PC-3 (cell line): ENCODE data around the gene GINS1. TPM values are rescaled to one million over a fixed set of nuclear protein-coding genes. Genes with fewer than 3 reads are reported as not detected.
A peak's percentile ranks its signal among the peaks of the same experiment; 100 is the strongest.

Experiments
- ATAC-seq: fragments of 200-7000 bp; cut with Tn5 transposase; 2 replicates; pipeline ENCODE4 v1.9.1; 2020; ENCODE audit warnings: mild to moderate bottlenecking, moderate library complexity
- BruUV-seq: library from RNA; stranded (reverse); fragments of 400-500 nt; replicated peaks from 2 replicates; lab custom pipeline; 2021; lab: Mats Ljungman, UMichigan
- CTCF ChIA-PET: fragments of 300-600 bp; sonication (Branson Sonifier 250); formaldehyde crosslinking; loops from one replicate; lab custom pipeline; 2022; ENCODE audit warnings: antibody characterized with exemption; lab: Charles Lee
- POLR2A ChIA-PET: fragments of 300-600 bp; sonication (Branson Sonifier 250); formaldehyde crosslinking; loops from one replicate; lab custom pipeline; 2022; ENCODE audit warnings: antibody characterized with exemption; ENCODE audit not compliant: unreplicated experiment; lab: Charles Lee
- DNase-seq: peaks from one replicate; pipeline ENCODE4 v3.0.0-alpha.2; 2015
- H2AFZ ChIP-seq: fragments of 300-600 bp; sonication (generic); 2 replicates; pipeline ENCODE4 v1.6.0; 2016; ENCODE audit warnings: antibody characterized with exemption, low read length
- H3F3A ChIP-seq: fragments of 300-600 bp; sonication (generic); one replicate; pipeline ENCODE4 v1.6.0; 2017; ENCODE audit warnings: antibody characterized with exemption, low read length, control low read depth, mild to moderate bottlenecking; ENCODE audit not compliant: unreplicated experiment
- H3K27ac ChIP-seq: fragments of 300-600 bp; sonication (generic); 2 replicates; pipeline ENCODE4 v1.5.1; 2016; ENCODE audit warnings: mild to moderate bottlenecking, low read length
- H3K27me3 ChIP-seq: fragments of 300-600 bp; sonication (generic); 2 replicates; pipeline ENCODE4 v1.6.1; 2016; ENCODE audit warnings: low read length, mixed read lengths
- H3K36me3 ChIP-seq: fragments of 300-600 bp; sonication (generic); 2 replicates; pipeline ENCODE4 v1.6.1; 2016; ENCODE audit warnings: low read depth, mixed run types, low read length, mixed read lengths
- H3K4me1 ChIP-seq: fragments of 300-600 bp; sonication (generic); 2 replicates; pipeline ENCODE4 v1.5.1; 2016; ENCODE audit warnings: low read length; ENCODE audit not compliant: insufficient read depth
- H3K4me2 ChIP-seq: fragments of 300-600 bp; sonication (generic); 2 replicates; pipeline ENCODE4 v1.6.0; 2016; ENCODE audit warnings: low read length
- H3K4me3 ChIP-seq: fragments of 300-600 bp; sonication (generic); 2 replicates; pipeline ENCODE4 v1.5.1; 2016; ENCODE audit warnings: mild to moderate bottlenecking, low read length, mixed read lengths
- H3K79me2 ChIP-seq: fragments of 300-600 bp; sonication (generic); 2 replicates; pipeline ENCODE4 v1.6.1; 2017; ENCODE audit warnings: low read length, mixed read lengths
- H3K9ac ChIP-seq: fragments of 300-600 bp; sonication (generic); 2 replicates; pipeline ENCODE4 v1.6.0; 2016; ENCODE audit warnings: mild to moderate bottlenecking, low read length
- H3K9me2 ChIP-seq: fragments of 300-600 bp; sonication (generic); replicated peaks from 2 replicates; pipeline ENCODE4 v1.6.1; 2016; ENCODE audit warnings: mixed run types, low read length, mixed read lengths
- H3K9me3 ChIP-seq: fragments of 300-600 bp; sonication (generic); 2 replicates; pipeline ENCODE4 v1.6.1; 2016; ENCODE audit warnings: low read length, mixed read lengths
- H4K20me1 ChIP-seq: fragments of 300-600 bp; sonication (generic); 2 replicates; pipeline ENCODE4 v1.6.1; 2016; ENCODE audit warnings: low read length, mixed read lengths
- EZH2 ChIP-seq: fragments of 300-600 bp; sonication (generic); IDR thresholded peaks from one replicate; pipeline ENCODE4 v1.6.1; 2017; ENCODE audit warnings: antibody characterized with exemption, mild to moderate bottlenecking, low read length; ENCODE audit not compliant: unreplicated experiment
- EZH2phosphoT487 ChIP-seq: fragments of 300-600 bp; sonication (generic); IDR thresholded peaks from 2 replicates; pipeline ENCODE4 v1.6.1; 2018; ENCODE audit warnings: mild to moderate bottlenecking, antibody characterized with exemption, low read length, borderline replicate concordance
- intact Hi-C: fragments of 100-400 bp; cut with micrococcal nuclease; formaldehyde crosslinking; loops from 2 replicates; pipeline ENCODE4 v1.9.0; 2023
- total RNA-seq: library from RNA; depleted of rRNA; stranded (reverse); fragments of >200 nt; gene quantifications from 2 replicates; pipeline ENCODE4 v1.2.3, GENCODE V29; 2014
- TF ChIP-seq, protein P1 (sequence below): fragments of 300-600 bp; sonication (generic); conservative IDR thresholded peaks from 2 replicates; pipeline ENCODE4 v1.5.1; 2017; ENCODE audit warnings: antibody characterized with exemption, low read depth, mild to moderate bottlenecking, low read length

GINS1 gene
- total RNA-seq, 1 experiment from 2014 or later: 28.1 TPM

DNA sequence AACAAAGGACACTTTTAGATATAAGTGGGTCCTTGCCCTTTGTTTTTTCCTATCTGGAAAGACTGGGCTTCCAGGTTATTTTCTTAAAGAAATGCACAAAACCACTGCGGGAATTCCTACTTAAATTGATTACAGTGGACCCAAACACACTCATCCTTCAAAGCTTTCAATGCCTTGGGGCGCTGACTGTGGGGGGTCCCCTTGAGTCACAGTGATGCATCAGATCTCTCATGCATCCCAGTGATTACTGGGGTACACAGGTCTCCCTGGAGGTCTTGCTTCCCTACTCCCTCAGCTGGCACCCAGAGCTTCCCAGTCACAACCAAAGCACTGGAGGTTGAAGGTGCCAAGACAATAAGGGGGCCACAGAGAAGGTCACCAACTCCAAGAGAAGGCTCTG, 37.5 kb upstream of the GINS1 start:
- H3F3A ChIP-seq: peaks cover 9% of the 10 kb centered on the region
- H3K36me3 ChIP-seq: peaks cover 9% of the 10 kb centered on the region; the same call in 1 of the 2 replicates
- no peak for TF ChIP-seq EZH2
- no peak for TF ChIP-seq EZH2phosphoT487
- TF ChIP-seq, protein P1, sequence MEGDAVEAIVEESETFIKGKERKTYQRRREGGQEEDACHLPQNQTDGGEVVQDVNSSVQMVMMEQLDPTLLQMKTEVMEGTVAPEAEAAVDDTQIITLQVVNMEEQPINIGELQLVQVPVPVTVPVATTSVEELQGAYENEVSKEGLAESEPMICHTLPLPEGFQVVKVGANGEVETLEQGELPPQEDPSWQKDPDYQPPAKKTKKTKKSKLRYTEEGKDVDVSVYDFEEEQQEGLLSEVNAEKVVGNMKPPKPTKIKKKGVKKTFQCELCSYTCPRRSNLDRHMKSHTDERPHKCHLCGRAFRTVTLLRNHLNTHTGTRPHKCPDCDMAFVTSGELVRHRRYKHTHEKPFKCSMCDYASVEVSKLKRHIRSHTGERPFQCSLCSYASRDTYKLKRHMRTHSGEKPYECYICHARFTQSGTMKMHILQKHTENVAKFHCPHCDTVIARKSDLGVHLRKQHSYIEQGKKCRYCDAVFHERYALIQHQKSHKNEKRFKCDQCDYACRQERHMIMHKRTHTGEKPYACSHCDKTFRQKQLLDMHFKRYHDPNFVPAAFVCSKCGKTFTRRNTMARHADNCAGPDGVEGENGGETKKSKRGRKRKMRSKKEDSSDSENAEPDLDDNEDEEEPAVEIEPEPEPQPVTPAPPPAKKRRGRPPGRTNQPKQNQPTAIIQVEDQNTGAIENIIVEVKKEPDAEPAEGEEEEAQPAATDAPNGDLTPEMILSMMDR: no peak
- peaks cover 14% of the 10 kb centered on the region for H3K9me3 ChIP-seq
- ATAC-seq: no peak
- H3K27ac ChIP-seq: no peak overlapping the region
- BruUV-seq: no TSS peak
- POLR2A ChIA-PET: no interaction called here
- H4K20me1 ChIP-seq: no peaks in the 10 kb centered on the region
- H3K4me3 ChIP-seq: no peak overlapping the region
- no peak overlapping the region for H3K4me2 ChIP-seq
- H3K79me2 ChIP-seq: peaks cover 36% of the 10 kb centered on the region
- H3K4me1 ChIP-seq: peaks cover 18% of the 10 kb centered on the region
- no peak overlapping the region for H3K9ac ChIP-seq
- intact Hi-C loops: no loop called here
- no peaks in the 10 kb centered on the region for H3K9me2 ChIP-seq
- H3K27me3 ChIP-seq: no peaks in the 10 kb centered on the region
- no peak overlapping the region for H2AFZ ChIP-seq
- CTCF ChIA-PET: no interaction called here
- DNase-seq: no peak

DNA sequence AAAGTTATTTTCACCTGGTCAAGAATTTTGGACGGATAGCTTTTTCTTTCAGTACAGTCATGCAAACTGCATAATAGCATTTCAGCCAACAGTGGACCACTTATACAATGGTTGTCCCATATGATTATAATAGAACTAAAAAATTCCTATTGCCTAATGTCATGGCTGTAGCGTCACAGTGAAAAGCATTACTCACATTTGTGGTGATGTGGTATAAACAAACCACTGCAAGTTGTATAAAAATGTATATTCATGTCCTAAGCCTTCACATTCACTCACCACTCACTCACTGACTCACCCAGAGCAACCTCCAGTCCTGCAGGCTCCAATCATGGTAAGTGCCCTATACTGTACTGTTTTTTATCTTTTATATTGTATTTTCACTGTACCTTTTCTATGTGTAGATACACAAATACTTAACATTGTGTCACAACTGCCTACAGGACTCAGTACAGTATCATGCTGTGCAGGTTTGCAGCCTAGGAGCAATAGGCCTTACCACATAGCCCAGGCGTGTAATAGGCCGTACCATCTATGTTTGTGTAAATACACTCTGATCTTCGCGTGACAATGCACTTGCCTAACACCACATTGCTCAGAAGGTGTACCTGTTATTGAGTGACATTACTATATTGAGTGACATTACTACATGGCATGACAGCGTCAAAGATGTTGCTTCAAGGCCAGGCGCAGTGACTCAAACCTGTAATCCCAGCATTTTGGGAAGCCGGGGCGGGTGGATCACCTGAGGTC, 34.7 kb upstream of the GINS1 start:
- Histone ChIP-seq H3K4me1 (peaks cover 10% of the 10 kb centered on the region), H3K36me3 (peaks cover 9% of the 10 kb centered on the region; the same call in 1 of the 2 replicates), H3K4me3 (no peak overlapping the region), H3K27me3 (no peaks in the 10 kb centered on the region), H3K79me2 (peaks cover 53% of the 10 kb centered on the region), H3K9me3 (peaks cover 14% of the 10 kb centered on the region), H3K9ac (no peak overlapping the region), H4K20me1 (no peaks in the 10 kb centered on the region), H3K4me2 (peak overlapping the region; percentile 27), H3F3A (peaks cover 9% of the 10 kb centered on the region), H2AFZ (no peak overlapping the region), H3K27ac (peak overlapping the region; percentile 85), H3K9me2 (no peaks in the 10 kb centered on the region)
- BruUV-seq: no TSS peak
- no peak for TF ChIP-seq EZH2phosphoT487
- TF ChIP-seq, protein P1: no peak
- TF ChIP-seq EZH2: no peak
- ChIA-PET POLR2A (no interaction called here), CTCF (interaction anchor here (0.6 kb wide), 1 partner anchor 194 kb away, joined by 5 read pairs; no protein-coding TSS in a partner anchor)
- ATAC-seq: peak; percentile 97
- DNase-seq: peak; percentile 95
- intact Hi-C loops: no loop called here

DNA sequence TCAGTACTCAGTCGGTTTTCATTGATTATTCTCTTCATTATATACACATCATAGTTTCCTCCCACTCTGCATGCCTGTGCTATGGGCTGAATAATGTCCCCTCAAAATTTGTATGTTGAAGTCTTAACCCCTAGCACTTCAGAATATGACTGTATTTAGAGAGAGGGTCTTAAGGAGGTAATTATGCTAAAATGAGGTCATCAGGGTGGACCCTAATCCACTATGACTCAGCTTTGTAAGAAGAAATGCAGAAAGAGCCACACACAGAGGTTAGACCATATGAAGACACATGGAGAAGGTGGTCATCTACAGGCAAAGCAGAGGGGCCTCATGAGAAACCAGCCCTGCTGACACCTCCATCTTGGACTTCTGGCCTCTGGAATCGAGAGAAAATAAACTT, 32.6 kb upstream of the GINS1 start:
- no peaks in the 10 kb centered on the region for H3K27me3 ChIP-seq
- H3K79me2 ChIP-seq: peaks cover 69% of the 10 kb centered on the region
- peaks cover 14% of the 10 kb centered on the region for H3K9me3 ChIP-seq
- H2AFZ ChIP-seq: no peak overlapping the region
- H3K9ac ChIP-seq: no peak overlapping the region
- no peak overlapping the region for H3K27ac ChIP-seq
- ATAC-seq: no peak
- intact Hi-C loops: no loop called here
- no peak overlapping the region for H3K4me3 ChIP-seq
- H3K4me1 ChIP-seq: peaks cover 10% of the 10 kb centered on the region
- H3F3A ChIP-seq: peaks cover 9% of the 10 kb centered on the region
- H3K36me3 ChIP-seq: peaks cover 9% of the 10 kb centered on the region; the same call in 1 of the 2 replicates
- DNase-seq: no peak
- no peak for TF ChIP-seq EZH2phosphoT487
- TF ChIP-seq, protein P1: no peak
- no peak for TF ChIP-seq EZH2
- CTCF ChIA-PET: no interaction called here
- H3K9me2 ChIP-seq: no peaks in the 10 kb centered on the region
- BruUV-seq: no TSS peak
- no peak overlapping the region for H3K4me2 ChIP-seq
- POLR2A ChIA-PET: no interaction called here
- no peaks in the 10 kb centered on the region for H4K20me1 ChIP-seq
